IMR-90 (cell line): ENCODE data around the gene SKAP1.

Experiments used
- CEBPB ChIP-seq: IDR thresholded peaks from 2 replicates; pipeline ENCODE4 v1.6.1; 2012; ENCODE audit warnings: low read depth, low read length, improper control_type of control experiment
- CHD1 ChIP-seq: IDR thresholded peaks from 2 replicates; pipeline ENCODE4 v1.6.1; 2012; ENCODE audit warnings: low read depth, low read length, improper control_type of control experiment
- CTCF ChIP-seq: conservative IDR thresholded peaks from 2 replicates; pipeline ENCODE4 v1.5.1; 2012; ENCODE audit warnings: mild to moderate bottlenecking, low read depth, low read length, improper control_type of control experiment
- POLR2A ChIP-seq: IDR thresholded peaks from 2 replicates; pipeline ENCODE4 v1.6.1; 2012; ENCODE audit warnings: mild to moderate bottlenecking, low read depth, low read length
- RAD21 ChIP-seq: IDR thresholded peaks from 2 replicates; pipeline ENCODE4 v1.6.1; 2012; ENCODE audit warnings: low read length, improper control_type of control experiment

DNA sequence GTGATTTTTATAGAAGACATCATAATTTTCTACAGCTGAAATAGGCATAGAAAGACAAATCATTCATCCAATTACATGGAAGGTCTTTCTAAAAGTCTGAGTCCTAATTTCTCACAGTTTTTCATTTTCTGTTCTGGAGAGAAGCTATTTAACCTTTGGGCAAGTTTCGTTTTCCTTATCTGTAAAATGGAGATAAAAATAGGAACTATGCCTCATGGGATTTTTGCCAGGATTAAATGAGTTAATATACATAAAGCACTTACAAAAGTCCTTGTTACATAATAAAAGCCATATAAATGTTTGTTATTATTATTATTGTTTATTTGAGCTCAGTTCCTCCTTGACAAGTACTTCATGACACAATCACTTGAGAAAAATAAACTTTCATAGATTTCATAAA is 121.4 kb downstream of the SKAP1 start:
- TF ChIP-seq RAD21 (no peak), POLR2A (no peak), CHD1 (no peak), CTCF (no peak), CEBPB (no peak)
